Central memory CD4-positive, alpha-beta T cell (primary cell): ENCODE data around the gene NOP9.
"Not testable (repeated sequence)": the region's sequence is repeated elsewhere in the genome, so short reads cannot be mapped to it uniquely, and the experiment has no call there.

Experiments
- DNase-seq: peaks from one replicate; pipeline ENCODE4 v3.0.0; 2022

The NOP9 gene

GRCh38 chr14:24327914-24328313 is 28.3 kb downstream of the NOP9 start:
- not testable (repeated sequence) for DNase-seq

DNA sequence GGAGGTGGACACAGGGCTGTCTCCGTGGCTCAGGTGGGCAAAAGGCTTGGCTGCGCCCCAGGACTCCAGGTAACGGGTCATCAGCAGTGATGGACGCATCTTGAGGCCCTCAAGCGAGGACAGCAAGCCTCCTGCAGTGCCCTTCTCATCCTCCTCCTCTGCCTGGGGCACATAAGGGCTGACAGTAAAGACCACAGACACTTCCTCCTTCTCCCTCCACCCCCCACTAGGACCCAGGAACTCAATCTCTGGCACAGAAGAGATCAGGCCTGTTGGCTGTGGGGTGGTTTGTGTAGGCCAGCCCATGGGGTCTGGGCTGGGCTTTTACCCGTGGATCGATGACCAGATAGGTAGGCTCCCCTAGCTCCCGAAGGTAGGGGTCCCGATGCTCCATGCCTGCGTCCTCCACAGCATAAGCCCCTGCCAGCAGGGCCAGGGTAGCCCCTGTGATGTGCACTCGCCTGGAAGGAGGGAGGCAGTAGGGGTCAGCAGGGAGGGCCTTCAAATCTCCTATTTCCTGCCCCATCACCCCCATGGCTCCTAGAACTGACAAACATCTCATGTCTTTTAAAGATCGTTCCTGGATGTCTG is 29.5 kb downstream of the NOP9 start:
- DNase-seq = no peak

- DNase-seq = peak; percentile 62
Observed at GRCh38 chr14:24329736-24330135, 30.1 kb downstream of the NOP9 start.

DNA sequence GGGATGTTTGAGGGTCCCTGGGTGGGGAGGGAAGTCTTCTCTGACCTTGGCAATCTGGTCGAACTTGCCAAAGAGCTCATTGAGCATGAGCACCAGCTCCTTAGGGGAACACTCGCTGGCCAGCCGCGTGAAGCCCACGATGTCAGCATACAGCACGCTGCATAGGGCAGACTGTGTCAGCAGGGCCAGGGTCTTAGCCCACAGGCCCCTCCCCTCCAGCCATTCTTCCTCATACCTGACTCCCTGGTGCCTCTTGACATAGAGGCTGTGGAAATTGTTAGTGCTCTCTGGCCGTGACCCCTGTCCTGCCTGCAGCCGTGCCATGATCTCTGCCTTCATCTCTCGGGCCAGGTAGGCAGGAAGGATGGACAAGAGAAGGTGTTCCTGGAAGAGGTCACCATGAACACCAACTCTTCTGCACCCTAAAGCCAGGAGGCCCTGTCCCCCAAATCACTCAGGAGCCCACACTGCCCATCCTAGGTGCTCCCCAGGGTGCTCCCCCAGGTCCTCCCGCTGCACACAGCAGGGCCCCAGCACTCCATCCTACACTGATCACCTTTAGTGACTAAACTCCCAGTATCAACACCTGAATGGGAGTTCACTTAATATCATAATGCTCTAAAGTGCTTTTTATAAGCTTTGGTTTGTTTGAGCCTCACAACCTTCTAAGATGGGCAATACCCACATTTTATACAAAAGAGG is 31.5 kb downstream of the NOP9 start:
- DNase-seq = no peak

GRCh38 chr14:24331731-24332267 is 32.1 kb downstream of the NOP9 start:
- no peak for DNase-seq

- peak; percentile 89 for DNase-seq
Observed at GRCh38 chr14:24332268-24332993, 32.8 kb downstream of the NOP9 start.

DNA sequence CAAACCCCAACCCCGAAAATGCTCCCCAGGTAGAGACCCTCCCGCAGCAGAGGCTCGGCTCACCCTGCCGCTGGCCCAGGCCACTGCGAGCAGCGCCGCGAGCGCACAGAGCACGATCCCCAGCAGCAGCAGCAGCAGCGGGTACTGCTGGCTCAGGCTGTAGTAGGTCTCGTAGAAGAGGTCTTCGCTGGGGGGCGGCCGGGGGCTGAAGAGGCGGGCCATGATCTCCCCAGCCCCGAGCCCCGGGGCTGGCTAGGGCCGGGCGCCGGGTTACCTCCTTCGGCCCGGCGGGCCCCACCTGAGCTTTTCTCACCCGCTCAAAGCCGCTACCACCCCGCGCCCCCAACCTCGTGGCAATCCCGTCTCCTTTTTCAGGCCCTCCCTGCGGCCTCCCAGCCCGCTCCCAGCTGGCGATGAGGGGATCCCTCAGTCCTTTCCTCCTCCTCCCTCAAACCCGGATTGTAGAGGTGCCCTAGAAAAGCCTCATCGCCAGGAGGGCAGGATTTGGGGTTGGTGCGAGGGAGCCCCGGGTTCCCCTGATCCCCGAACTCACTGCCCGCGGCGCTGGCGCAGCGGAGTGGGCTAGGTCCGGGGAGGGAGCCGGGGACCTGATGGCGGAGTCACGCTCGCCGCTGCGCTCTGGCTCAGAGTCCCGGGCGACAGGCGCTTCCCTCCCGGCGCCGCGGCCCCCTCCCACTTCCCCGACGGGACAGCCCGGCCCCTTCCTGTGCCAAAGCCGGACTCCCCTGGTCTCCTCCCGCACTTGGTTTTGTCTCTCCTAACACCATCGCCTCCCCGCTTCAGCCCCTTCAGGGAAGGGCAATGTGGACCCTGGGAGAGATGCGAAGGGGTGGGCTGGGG is 35.0 kb downstream of the NOP9 start, which contains the start of gene ADCY4:
Gene ADCY4, minus strand, starts transcription at position 641 of the 861 bp plus-strand sequence. Its CDS starts 419 bp downstream, at position 222.
- DNase-seq = no peak

DNA sequence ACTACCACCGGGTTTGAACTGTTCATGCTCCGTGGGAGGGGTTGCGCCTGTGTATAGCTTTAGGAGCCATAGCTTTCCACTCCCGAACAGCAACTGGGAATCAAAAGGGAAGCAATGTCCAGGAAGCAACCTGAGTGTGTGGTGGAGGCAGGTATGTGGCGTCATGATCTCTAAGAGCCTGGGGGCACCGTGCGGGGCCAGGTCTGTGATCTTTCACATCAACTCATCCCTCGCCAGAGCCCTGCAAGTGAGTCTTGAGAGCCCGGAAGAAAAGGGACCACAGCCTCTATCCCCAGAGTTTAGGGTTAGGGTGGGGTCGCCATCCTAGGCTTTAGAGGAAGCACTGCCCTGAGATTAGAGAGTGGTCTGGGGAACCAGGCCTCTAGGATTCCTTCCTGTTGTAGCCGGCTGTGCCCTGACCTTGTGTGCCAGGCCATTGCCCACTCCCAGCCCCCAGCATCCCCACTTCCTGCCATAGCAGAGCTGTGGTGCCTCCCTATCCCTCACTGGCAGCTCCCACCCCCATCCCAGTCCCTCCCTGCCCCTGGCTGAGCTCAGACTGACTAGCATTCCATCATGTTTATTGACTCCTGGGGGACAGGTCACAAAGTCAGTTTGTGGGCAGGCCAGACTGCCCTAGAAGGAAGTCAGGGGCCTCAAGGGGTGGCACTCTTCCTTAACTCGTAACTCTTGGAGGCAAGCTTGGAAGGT is 36.0 kb downstream of the NOP9 start:
- no peak for DNase-seq

DNA sequence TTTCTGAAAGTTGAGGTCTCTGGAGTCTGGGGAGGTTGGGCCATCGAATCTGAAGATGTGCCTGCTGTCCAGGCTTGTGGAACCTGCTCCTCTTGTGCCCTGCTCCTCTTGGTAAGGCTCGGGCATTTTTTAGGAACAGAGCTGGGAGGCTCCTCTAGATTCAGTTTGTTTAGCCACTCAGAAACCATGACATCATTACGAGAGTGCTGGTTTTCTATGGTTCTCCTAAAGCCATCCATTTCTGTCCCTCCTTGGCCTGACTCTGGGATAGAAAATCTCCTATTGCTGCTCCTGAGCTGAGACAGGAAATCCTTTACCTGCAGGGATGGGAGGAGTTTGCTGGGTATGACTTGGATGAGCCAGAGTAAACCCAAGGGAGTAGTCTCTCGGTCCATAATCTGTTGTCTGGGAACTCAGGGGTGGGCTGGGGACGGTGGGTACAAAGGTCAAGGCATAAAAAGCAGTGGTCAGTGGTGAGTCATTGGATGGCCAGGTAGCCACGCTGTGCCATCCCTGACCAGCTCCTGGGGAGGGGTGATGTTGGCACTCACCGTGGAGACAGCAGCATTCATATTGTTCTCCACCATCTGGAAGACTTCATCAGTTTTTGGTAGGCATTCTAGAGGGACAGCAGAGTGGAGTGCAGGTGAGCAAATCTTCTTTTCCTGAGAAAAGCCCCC is 37.6 kb downstream of the NOP9 start:
- no peak for DNase-seq

DNA sequence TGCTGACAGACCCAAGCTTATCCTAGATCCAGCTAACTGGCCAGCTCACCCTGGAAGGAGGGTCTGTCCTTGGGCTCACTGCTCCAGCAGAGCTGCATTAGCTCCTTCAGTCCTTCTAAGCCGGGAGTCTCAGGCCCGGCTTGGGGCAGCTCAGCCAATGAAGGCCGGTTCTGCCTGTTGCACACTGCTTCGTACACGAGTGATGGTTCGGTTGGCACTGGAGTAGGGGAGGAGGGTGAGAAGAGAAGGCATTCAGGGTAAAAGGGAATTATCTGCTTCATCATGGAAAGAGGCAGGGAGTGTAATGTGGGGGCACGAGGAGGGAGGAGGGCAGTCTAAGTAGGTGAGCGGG is 38.1 kb downstream of the NOP9 start:
- DNase-seq = no peak

DNA sequence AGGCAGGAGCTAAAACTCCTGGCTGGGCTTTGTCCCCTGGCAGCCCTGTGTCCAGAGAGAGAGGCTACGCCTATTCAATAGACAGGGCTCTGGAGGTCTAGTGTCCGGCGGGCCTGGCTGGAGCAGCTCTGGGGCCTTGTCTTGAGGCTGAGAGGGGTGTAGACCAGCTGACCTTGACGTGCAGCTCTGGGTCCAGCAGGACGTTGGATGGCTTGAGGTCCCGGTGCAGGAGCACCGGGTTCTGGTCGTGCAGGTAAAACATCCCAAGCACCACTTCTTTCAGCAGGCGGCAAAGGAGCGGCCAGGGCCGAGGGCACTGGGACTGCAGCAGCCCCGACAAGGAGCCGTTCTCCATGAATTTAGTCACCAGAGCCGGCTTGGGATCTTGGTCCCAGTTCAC is 39.2 kb downstream of the NOP9 start:
- no peak for DNase-seq

- DNase-seq = peak; percentile 65
Observed at GRCh38 chr14:24339284-24340151, 39.9 kb downstream of the NOP9 start, which contains the start of gene RIPK3. Gene RIPK3, minus strand, starts transcription at chr14:24339991. Its CDS starts 165 bp downstream, at chr14:24339826.

- DNase-seq = no peak
Observed at GRCh38 chr14:24340606-24341005, 41.0 kb downstream of the NOP9 start.

GRCh38 chr14:24342889-24343288 is 43.2 kb downstream of the NOP9 start:
- DNase-seq = no peak

DNA sequence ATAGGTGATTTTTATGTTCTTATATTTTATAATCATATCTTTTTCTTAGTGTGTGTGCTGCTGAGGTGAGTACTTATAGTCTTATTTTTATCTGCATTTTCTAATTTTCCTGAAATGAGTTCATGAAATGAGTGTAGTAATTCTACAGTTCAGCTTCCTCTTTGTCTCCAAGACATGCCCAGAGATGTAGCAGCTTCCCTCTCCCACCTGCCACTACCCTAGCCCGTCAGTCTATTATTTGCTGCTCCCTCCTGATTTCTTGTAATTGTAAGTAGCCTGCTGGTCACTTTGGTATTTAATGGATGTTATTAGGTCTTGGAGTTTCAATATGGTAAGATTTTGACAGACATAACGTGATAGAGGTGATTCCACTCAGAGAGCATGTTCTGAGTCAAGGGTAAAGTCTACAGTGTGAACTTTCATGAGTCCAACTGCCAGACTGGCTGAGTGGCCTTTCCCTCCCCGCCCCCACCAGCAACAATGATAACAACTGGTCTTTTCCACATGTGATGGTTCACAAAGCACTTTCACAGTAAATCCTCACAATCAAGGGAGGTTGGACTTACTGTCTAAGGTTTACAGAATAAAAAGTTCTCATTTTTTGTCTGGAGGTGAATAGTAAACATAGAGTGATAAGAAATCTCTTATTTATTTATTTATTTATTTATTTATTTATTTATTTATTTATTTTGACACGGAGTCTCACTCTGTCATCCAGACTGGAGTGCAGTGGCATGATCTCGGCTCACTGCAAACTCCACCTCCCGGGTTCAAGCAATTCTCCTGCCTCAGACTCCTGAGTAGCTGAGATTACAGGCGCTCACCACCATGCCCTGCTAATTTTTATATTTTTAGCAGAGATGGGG is 44.4 kb downstream of the NOP9 start:
- DNase-seq = no peak

DNA sequence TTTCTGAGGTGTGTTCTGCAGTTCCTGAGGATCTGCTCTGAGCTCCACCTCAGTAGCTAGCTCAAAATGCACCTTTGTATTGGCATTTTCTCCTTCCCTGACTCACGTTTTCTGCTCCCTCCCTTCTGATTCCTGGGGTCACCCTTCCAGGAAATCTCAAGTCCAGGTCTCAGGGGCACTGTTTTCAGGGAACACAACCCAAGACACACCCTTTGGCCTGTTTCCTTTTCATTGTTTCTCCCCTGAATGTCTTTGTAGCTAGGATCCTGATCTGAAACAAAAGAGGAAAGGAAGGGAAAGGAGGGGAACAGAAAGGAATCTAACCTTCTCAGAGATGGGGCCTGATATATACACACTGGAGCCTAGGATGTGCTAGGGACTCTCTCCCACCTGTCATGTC is 47.5 kb downstream of the NOP9 start:
- DNase-seq = no peak

DNA sequence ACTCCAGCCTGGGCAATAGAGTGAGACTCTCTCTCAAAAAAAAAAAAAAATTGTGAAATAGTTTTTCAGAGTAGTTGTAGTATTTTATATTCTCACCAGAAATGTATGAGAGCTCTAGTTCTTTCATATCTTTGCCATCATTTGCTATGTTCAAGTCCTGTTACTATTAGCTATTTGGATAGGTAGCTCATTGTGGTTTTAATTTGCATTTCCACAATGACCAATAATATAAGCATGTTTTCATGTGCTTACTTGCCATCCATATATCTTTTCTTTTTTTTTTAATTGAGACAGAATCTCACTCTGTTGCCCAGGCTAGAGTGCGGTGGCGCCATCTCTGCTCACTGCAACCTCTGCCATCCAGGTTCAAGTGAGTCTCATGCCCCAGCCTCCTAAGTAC is 48.5 kb downstream of the NOP9 start:
- no peak for DNase-seq

DNA sequence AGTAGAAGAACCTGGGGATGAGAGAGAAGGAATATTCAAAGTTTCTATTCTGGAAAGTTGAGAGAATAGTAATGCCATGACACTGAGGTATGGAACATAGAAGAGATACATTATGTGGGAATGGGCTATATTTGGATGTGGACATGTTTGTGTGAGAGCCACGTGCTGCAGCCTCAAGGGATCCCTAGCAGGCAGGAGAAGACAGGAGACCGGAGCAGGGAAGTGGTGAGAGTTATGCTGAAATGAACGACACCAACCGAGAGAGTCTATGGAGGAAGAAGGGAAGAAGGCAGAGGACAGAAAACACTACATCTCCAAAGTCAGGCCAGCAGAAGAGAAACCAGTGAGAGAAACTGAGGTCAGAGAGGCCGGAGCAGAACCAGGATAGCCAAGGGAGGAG is 50.1 kb downstream of the NOP9 start:
- no peak for DNase-seq

GRCh38 chr14:24351517-24351916 is 51.9 kb downstream of the NOP9 start:
- no peak for DNase-seq
